ENCODE data around the gene PSMB7.

DNA sequence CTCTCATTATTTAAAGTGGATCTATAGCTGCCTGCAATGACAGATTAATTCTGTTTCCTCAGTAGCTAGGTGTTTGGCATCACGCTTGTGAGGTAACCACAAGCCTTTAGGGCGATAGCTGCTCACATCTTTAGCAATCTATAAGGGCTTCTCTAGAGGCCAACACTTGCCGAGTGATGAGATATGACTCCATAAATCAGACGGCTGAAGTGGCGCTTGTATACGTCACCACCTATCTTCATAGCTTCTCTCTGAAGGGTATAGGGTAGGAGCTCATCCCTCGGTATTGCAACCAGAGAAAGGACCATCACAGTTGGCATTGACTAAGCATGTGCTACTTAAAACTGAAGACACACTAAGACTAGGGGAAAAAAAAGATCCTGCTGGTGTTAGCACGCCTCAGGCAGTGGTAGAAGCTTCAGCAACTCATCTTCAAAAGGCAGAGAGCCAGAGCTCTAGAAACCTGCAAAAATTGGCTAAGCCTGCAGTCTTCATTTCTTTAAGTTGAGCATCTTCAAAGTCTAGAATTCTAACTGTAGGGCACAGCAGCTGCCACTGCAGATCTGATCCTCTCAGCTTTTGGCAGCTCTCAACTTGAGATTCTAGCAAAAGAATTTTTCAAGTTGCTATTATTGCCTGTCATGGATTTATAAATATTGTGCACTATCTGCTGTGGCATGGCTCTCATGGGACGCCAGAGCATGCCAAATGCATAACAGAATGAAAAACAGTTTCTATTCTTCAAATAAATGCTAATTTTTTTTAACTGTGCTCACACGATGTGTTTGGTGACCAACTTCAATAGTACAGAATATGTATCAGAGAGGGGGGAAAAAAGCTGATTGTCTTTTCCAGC is 37.5 kb downstream of the PSMB7 start:
- TF ChIP-seq, protein P1, sequence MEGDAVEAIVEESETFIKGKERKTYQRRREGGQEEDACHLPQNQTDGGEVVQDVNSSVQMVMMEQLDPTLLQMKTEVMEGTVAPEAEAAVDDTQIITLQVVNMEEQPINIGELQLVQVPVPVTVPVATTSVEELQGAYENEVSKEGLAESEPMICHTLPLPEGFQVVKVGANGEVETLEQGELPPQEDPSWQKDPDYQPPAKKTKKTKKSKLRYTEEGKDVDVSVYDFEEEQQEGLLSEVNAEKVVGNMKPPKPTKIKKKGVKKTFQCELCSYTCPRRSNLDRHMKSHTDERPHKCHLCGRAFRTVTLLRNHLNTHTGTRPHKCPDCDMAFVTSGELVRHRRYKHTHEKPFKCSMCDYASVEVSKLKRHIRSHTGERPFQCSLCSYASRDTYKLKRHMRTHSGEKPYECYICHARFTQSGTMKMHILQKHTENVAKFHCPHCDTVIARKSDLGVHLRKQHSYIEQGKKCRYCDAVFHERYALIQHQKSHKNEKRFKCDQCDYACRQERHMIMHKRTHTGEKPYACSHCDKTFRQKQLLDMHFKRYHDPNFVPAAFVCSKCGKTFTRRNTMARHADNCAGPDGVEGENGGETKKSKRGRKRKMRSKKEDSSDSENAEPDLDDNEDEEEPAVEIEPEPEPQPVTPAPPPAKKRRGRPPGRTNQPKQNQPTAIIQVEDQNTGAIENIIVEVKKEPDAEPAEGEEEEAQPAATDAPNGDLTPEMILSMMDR (IDR thresholded peaks at IDR 0.05; ENCODE audit: insufficient read depth, low read depth, low read length) = no peak
- TF ChIP-seq EZH2 (IDR thresholded peaks at IDR 0.05; ENCODE audit: insufficient read depth, low read length) = no peak
